ENCODE measurements around the gene UNC45B. TPM values are rescaled to one million over a fixed set of nuclear protein-coding genes. Genes with fewer than 3 reads are reported as not detected.

The UNC45B gene
- total RNA-seq, 2 experiments from 2014 or later = 0.11 to 0.20 TPM

DNA sequence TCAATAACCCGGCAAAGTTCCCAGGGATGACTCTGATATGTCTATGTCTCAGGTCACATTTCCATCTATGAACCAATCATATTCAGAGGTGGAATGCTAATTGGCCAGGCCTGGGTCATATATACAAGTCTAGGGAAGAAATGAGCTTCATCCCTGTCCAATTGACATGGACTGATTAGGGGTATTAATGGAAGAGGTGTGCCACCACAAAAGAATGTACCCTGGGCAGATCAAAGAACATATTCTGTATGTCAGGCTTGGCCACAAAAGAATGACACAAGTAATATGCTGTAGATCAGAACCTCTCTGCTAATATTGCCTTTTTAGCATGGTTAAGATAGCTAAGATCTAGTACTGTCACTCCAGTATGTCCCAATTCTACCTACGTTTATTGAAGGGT lies 39.9 kb downstream of the UNC45B start:
- peaks cover 90% of the 10 kb centered on the region for H3K4me1 Mint-ChIP-seq (ENCODE audit: low read depth)
- Histone ChIP-seq H3K4me3 (ENCODE audit: low read length) (no peak overlapping the region), H3K36me3 (ENCODE audit: insufficient read depth, low read length) (no peaks in the 10 kb centered on the region), H3K27me3 (ENCODE audit: control insufficient read depth in 1 of 2, insufficient read depth in 2 of 2, low read length in 2 of 2) (no peaks in the 10 kb centered on the region), H3K4me1 (ENCODE audit: insufficient read depth, low read length) (peaks cover 26% of the 10 kb centered on the region), H3K9me3 (ENCODE audit: control insufficient read depth in 1 of 2, insufficient read depth in 1 of 2, low read length in 2 of 2) (no peaks in the 10 kb centered on the region), H3K27ac (ENCODE audit: low read depth in 1 of 2, low read length in 2 of 2) (no peak overlapping the region)
- DNase-seq (no peak), ATAC-seq (ENCODE audit: poor library complexity) (no peak)
- ChIA-PET POLR2A (interaction anchor here (0.5 to 3.3 kb wide), 9 partner anchors 26 to 392 kb away, joined by 3 to 40 read pairs (median 4); partner anchors contain the start of gene SLFN5), CTCF (interaction anchor here (1.1 to 1.5 kb wide), 2 partner anchors 9 to 30 kb away, joined by 4 read pairs; no protein-coding TSS in a partner anchor)
- peak overlapping the region; percentile 90 for H3K27ac Mint-ChIP-seq
- H3K36me3 Mint-ChIP-seq (ENCODE audit: low read depth) = no peaks in the 10 kb centered on the region
- intact Hi-C loops (cut with DNase I, micrococcal nuclease) = no loop called here
- TF ChIP-seq, protein P1, sequence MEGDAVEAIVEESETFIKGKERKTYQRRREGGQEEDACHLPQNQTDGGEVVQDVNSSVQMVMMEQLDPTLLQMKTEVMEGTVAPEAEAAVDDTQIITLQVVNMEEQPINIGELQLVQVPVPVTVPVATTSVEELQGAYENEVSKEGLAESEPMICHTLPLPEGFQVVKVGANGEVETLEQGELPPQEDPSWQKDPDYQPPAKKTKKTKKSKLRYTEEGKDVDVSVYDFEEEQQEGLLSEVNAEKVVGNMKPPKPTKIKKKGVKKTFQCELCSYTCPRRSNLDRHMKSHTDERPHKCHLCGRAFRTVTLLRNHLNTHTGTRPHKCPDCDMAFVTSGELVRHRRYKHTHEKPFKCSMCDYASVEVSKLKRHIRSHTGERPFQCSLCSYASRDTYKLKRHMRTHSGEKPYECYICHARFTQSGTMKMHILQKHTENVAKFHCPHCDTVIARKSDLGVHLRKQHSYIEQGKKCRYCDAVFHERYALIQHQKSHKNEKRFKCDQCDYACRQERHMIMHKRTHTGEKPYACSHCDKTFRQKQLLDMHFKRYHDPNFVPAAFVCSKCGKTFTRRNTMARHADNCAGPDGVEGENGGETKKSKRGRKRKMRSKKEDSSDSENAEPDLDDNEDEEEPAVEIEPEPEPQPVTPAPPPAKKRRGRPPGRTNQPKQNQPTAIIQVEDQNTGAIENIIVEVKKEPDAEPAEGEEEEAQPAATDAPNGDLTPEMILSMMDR (IDR thresholded peaks at IDR 0.05) = no peak
- peak overlapping the region; percentile 76 for H3K4me3 Mint-ChIP-seq
- no peaks in the 10 kb centered on the region for H3K9me3 Mint-ChIP-seq
- no peaks in the 10 kb centered on the region for H3K27me3 Mint-ChIP-seq

DNA sequence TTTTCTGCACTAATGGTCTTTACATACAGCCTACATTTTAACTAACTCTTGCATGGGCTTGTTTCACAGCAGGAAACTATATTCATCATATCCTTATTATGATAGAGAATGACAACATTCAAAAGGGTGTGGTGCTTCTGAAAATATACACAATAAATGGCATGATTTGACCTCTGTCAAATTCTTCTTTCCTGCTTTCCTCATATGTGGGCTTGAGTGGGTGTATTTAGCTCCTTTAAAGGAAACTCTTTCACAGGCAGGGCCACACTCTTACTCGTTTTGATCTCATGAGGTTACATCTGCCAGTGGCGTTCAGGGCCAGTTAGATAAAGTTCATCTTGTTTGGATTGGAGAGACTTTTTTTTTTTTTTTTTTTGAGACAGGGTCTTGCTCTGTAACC lies 40.5 kb downstream of the UNC45B start:
- peak; percentile 61 for ATAC-seq (ENCODE audit: poor library complexity)
- Histone ChIP-seq H3K4me1 (ENCODE audit: insufficient read depth, low read length) (peaks cover 28% of the 10 kb centered on the region), H3K27me3 (ENCODE audit: control insufficient read depth in 1 of 2, insufficient read depth in 2 of 2, low read length in 2 of 2) (no peaks in the 10 kb centered on the region), H3K36me3 (ENCODE audit: insufficient read depth, low read length) (no peaks in the 10 kb centered on the region), H3K27ac (ENCODE audit: low read depth in 1 of 2, low read length in 2 of 2) (no peak overlapping the region), H3K9me3 (ENCODE audit: control insufficient read depth in 1 of 2, insufficient read depth in 1 of 2, low read length in 2 of 2) (no peaks in the 10 kb centered on the region), H3K4me3 (ENCODE audit: low read length) (no peak overlapping the region)
- Mint-ChIP-seq H3K4me1 (ENCODE audit: low read depth) (peaks cover 90% of the 10 kb centered on the region), H3K27me3 (no peaks in the 10 kb centered on the region), H3K27ac (peak overlapping the region; percentile 90), H3K9me3 (no peaks in the 10 kb centered on the region), H3K4me3 (peak overlapping the region; percentile 76), H3K36me3 (ENCODE audit: low read depth) (no peaks in the 10 kb centered on the region)
- intact Hi-C loops (cut with DNase I, micrococcal nuclease) = no loop called here
- CTCF ChIA-PET = interaction anchor here (0.7 to 1.5 kb wide), 3 partner anchors 8 to 351 kb away, joined by 3 to 4 read pairs (median 4); no protein-coding TSS in a partner anchor
- peak in 2 of 14 experiments; percentile 26 to 53 for DNase-seq
- POLR2A ChIA-PET = interaction anchor here (0.6 to 3.3 kb wide), 13 partner anchors 22 to 391 kb away, joined by 3 to 40 read pairs (median 3); partner anchors contain the start of genes SLFN12L and SLFN5
- TF ChIP-seq, protein P1 (IDR thresholded peaks at IDR 0.05) = no peak

DNA sequence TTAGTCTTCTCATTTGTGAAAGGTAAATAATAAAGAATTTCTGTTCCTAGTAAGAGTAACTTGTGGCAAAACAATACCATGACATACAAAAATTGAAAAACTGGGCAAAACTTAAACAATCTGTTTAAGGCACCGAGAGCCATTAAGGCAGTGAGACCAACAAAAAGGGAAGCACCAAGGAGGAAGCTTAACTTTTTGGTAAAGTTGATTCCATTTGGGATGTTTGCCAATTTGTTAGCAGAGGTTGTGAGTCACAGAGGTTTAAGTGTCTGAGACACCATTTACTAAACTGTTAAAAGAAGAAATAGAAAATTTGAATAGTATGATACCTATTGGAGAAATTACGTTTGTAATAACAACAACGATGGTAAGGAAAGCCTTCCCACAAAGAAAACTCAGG lies 41.7 kb downstream of the UNC45B start:
- H3K4me1 Mint-ChIP-seq (ENCODE audit: low read depth) = peaks cover 82% of the 10 kb centered on the region
- DNase-seq (peak in 1 of 14 experiments; percentile 32), ATAC-seq (ENCODE audit: poor library complexity) (no peak)
- ChIA-PET POLR2A (interaction anchor here (0.7 to 3.3 kb wide), 6 partner anchors 25 to 349 kb away, joined by 3 to 40 read pairs (median 6); partner anchors contain the start of genes SLFN12L and SLFN5), CTCF (interaction anchor here (0.7 kb wide), 1 partner anchor 350 kb away, joined by 3 read pairs; no protein-coding TSS in a partner anchor)
- no peaks in the 10 kb centered on the region for H3K27me3 Mint-ChIP-seq
- no peaks in the 10 kb centered on the region for H3K9me3 Mint-ChIP-seq
- intact Hi-C loops (cut with DNase I, micrococcal nuclease) = no loop called here
- Histone ChIP-seq H3K4me1 (ENCODE audit: insufficient read depth, low read length) (peaks cover 31% of the 10 kb centered on the region), H3K27me3 (ENCODE audit: control insufficient read depth in 1 of 2, insufficient read depth in 2 of 2, low read length in 2 of 2) (no peaks in the 10 kb centered on the region), H3K4me3 (ENCODE audit: low read length) (no peak overlapping the region), H3K36me3 (ENCODE audit: insufficient read depth, low read length) (no peaks in the 10 kb centered on the region), H3K27ac (ENCODE audit: low read depth in 1 of 2, low read length in 2 of 2) (peak overlapping the region in 1 of 2 donors; percentile 10), H3K9me3 (ENCODE audit: control insufficient read depth in 1 of 2, insufficient read depth in 1 of 2, low read length in 2 of 2) (no peaks in the 10 kb centered on the region)
- TF ChIP-seq, protein P1 (IDR thresholded peaks at IDR 0.05) = no peak
- H3K36me3 Mint-ChIP-seq (ENCODE audit: low read depth) = no peaks in the 10 kb centered on the region
- peak overlapping the region; percentile 69 for H3K4me3 Mint-ChIP-seq
- H3K27ac Mint-ChIP-seq = peak overlapping the region; percentile 90
